Heart left ventricle (tissue), 13 donors: ENCODE results near the gene RAP1GAP.

Experiments used
- CTCF ChIP-seq, 12 donors: fragments of 200-600 bp; sonication (generic) in 4 of 12; IDR thresholded peaks; one replicate each; pipeline versions ENCODE4 v1.5.0 to v1.8.0; 2018 to 2022; ENCODE audit warnings: antibody characterized with exemption in 12 of 12, mild to moderate bottlenecking in 5 of 12
- POLR2A ChIP-seq, 2 donors: fragments of 450-650 bp; IDR thresholded peaks; one replicate each; pipeline ENCODE4 v1.6.1; 2017; ENCODE audit warnings: antibody characterized with exemption in 2 of 2, mild to moderate bottlenecking in 2 of 2, moderate library complexity in 2 of 2
- donor health status: ischemic (EF 13 %, LVEDD 7.1; RV severe dilation, severe dysfunction).
- donor health status: DM: no; HTN: yes; CAD: no.
- donor health status: DM: no; HTN: no; CAD: no.
- donor health status: ischemic (EF 25% LVEDD 6.9; RV normal size, moderate dysfunction).
- donor health status: ischemic (EF 25% LVEDD 5.7; RV mildly dilated, moderate dysfunction).
- donor health status: ischemic (EF 35%, LVEDD 5.7; RV mildly dilated, moderate dysfunction).
- donor health status: nonischemic (EF 11% LVEDD 7.7; RV severe dilation, severe dysfunction).
- donor health status: DM: yes; HTN: yes; CAD: no.
- donor health status: PGD.
- donor health status: ischemic (EF 29% LVEDD 5.4; RV normal size, mild dysfunction).
- donor health status: nonischemic (EF 23%, LVEDD 6.1; RV moderate dilation, normal function).

- no peak for TF ChIP-seq CTCF (IDR thresholded peaks at IDR 0.05)
- TF ChIP-seq POLR2A (IDR thresholded peaks at IDR 0.05): no peak
These were observed 5.8 kb upstream of the RAP1GAP start for GRCh38 chr1:21674957-21675356.
